ENCODE measurements around the gene RRAS. TPM values are rescaled to one million over a fixed set of nuclear protein-coding genes. Genes with fewer than 3 reads are reported as not detected.

RRAS gene
- total RNA-seq, 1 donor from 2014 or later, result 67.7 TPM

GRCh38 chr19:49660338-49660961, 20.5 kb upstream of the RRAS start:
- peaks cover 11% of the 10 kb centered on the region for H3K4me1 Mint-ChIP-seq (ENCODE audit: unreplicated experiment)
- TF ChIP-seq, protein P1, sequence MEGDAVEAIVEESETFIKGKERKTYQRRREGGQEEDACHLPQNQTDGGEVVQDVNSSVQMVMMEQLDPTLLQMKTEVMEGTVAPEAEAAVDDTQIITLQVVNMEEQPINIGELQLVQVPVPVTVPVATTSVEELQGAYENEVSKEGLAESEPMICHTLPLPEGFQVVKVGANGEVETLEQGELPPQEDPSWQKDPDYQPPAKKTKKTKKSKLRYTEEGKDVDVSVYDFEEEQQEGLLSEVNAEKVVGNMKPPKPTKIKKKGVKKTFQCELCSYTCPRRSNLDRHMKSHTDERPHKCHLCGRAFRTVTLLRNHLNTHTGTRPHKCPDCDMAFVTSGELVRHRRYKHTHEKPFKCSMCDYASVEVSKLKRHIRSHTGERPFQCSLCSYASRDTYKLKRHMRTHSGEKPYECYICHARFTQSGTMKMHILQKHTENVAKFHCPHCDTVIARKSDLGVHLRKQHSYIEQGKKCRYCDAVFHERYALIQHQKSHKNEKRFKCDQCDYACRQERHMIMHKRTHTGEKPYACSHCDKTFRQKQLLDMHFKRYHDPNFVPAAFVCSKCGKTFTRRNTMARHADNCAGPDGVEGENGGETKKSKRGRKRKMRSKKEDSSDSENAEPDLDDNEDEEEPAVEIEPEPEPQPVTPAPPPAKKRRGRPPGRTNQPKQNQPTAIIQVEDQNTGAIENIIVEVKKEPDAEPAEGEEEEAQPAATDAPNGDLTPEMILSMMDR (IDR thresholded peaks at IDR 0.05), result no peak
- H3K9me3 Mint-ChIP-seq (ENCODE audit: unreplicated experiment), result no peaks in the 10 kb centered on the region
- no peak overlapping the region for H3K4me3 Mint-ChIP-seq (ENCODE audit: unreplicated experiment)
- H3K27ac Mint-ChIP-seq (ENCODE audit: unreplicated experiment), result no peak overlapping the region
- peaks cover 18% of the 10 kb centered on the region for H3K36me3 Mint-ChIP-seq (ENCODE audit: unreplicated experiment)
- no peaks in the 10 kb centered on the region for H3K27me3 Mint-ChIP-seq (ENCODE audit: unreplicated experiment)
- no peak for DNase-seq (ENCODE audit: extremely low spot score, unreplicated experiment)

GRCh38 chr19:49658566-49659442, 18.9 kb upstream of the RRAS start:
- H3K36me3 Mint-ChIP-seq (ENCODE audit: unreplicated experiment), result peaks cover 22% of the 10 kb centered on the region
- no peaks in the 10 kb centered on the region for H3K9me3 Mint-ChIP-seq (ENCODE audit: unreplicated experiment)
- TF ChIP-seq, protein P1 (IDR thresholded peaks at IDR 0.05), result no peak
- no peak overlapping the region for H3K4me3 Mint-ChIP-seq (ENCODE audit: unreplicated experiment)
- H3K27me3 Mint-ChIP-seq (ENCODE audit: unreplicated experiment), result no peaks in the 10 kb centered on the region
- no peak for DNase-seq (ENCODE audit: extremely low spot score, unreplicated experiment)
- peaks cover 6% of the 10 kb centered on the region for H3K4me1 Mint-ChIP-seq (ENCODE audit: unreplicated experiment)
- H3K27ac Mint-ChIP-seq (ENCODE audit: unreplicated experiment), result no peak overlapping the region

- no peak overlapping the region for H3K4me3 Mint-ChIP-seq (ENCODE audit: unreplicated experiment)
- H3K27me3 Mint-ChIP-seq (ENCODE audit: unreplicated experiment), result no peaks in the 10 kb centered on the region
- TF ChIP-seq, protein P1 (IDR thresholded peaks at IDR 0.05), result no peak
- no peaks in the 10 kb centered on the region for H3K9me3 Mint-ChIP-seq (ENCODE audit: unreplicated experiment)
- no peak for DNase-seq (ENCODE audit: extremely low spot score, unreplicated experiment)
- peaks cover 22% of the 10 kb centered on the region for H3K36me3 Mint-ChIP-seq (ENCODE audit: unreplicated experiment)
- peaks cover 5% of the 10 kb centered on the region for H3K4me1 Mint-ChIP-seq (ENCODE audit: unreplicated experiment)
- no peak overlapping the region for H3K27ac Mint-ChIP-seq (ENCODE audit: unreplicated experiment)
Measured at GRCh38 chr19:49658139-49658517, 18.2 kb upstream of the RRAS start.

DNA sequence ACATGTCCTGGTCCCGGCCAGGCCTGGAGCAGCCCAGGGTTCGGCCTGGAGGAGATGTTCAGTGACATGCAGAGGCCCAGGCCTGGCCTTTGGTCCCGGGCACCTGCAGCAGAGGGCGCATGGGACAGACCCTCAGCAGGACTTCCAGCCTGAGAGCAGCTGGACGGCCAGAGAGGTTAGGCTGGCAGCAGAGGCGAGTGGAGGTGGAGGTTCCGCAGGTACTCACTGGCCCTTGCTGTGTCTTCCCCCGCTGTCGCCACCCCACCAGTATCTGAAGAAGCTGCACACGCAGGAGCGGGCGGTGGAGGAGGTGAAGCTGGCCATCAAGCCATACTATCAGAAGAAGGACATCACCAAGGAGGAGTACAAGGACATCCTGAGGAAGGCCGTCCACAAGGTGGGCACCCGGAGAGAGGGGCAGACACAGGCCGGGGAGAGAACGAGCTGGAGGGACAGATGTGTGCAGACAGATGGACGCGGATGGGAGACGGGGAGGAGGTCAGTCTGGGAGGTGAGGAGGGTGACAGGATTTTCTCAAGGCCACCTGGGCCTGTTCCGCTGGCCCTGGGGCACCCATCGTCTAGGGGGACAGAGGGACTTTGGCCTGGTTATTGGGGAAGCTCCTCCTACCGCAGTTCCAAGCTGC, 17.7 kb upstream of the RRAS start:
- H3K36me3 Mint-ChIP-seq (ENCODE audit: unreplicated experiment), result peaks cover 25% of the 10 kb centered on the region
- peaks cover 1% of the 10 kb centered on the region for H3K4me1 Mint-ChIP-seq (ENCODE audit: unreplicated experiment)
- H3K27ac Mint-ChIP-seq (ENCODE audit: unreplicated experiment), result no peak overlapping the region
- H3K27me3 Mint-ChIP-seq (ENCODE audit: unreplicated experiment), result no peaks in the 10 kb centered on the region
- no peak for DNase-seq (ENCODE audit: extremely low spot score, unreplicated experiment)
- TF ChIP-seq, protein P1 (IDR thresholded peaks at IDR 0.05), result no peak
- H3K9me3 Mint-ChIP-seq (ENCODE audit: unreplicated experiment), result no peaks in the 10 kb centered on the region
- no peak overlapping the region for H3K4me3 Mint-ChIP-seq (ENCODE audit: unreplicated experiment)
